Measurements from ENCODE around the gene MAN2B2.

MAN2B2 gene

GRCh38 chr4:6595897-6596537, 21.0 kb downstream of the MAN2B2 start:
- DNase-seq = no peak

GRCh38 chr4:6596948-6597347, 22.0 kb downstream of the MAN2B2 start:
- DNase-seq = no peak

GRCh38 chr4:6598127-6598526, 23.1 kb downstream of the MAN2B2 start:
- no peak for DNase-seq

DNA sequence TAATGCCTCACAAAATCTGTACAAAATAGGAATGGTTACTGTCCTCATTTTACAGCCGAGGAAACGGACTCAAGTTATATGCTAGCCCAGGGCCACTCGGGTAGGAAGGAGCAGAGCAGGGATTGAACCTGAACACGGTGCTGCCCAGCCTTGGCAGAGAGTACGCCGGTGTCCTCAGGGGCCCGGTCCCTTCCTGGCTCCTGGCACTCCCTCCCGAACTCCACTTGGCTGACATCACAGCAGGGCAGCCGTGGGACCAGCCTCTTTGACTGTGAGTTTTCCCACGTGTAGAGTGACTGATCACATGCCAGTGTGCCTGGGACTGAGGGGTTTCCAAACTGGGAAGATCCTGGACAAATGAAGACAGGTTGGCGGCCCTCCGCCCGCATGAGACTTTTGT, 23.7 kb downstream of the MAN2B2 start:
- DNase-seq = no peak

GRCh38 chr4:6601661-6602250, 26.8 kb downstream of the MAN2B2 start:
- no peak for DNase-seq

- no peak for DNase-seq
These were observed 27.3 kb downstream of the MAN2B2 start for GRCh38 chr4:6602289-6602688.

GRCh38 chr4:6603128-6603527, 28.1 kb downstream of the MAN2B2 start:
- no peak for DNase-seq

- DNase-seq = no peak
These were observed 30.1 kb downstream of the MAN2B2 start for GRCh38 chr4:6605114-6605513.

DNA sequence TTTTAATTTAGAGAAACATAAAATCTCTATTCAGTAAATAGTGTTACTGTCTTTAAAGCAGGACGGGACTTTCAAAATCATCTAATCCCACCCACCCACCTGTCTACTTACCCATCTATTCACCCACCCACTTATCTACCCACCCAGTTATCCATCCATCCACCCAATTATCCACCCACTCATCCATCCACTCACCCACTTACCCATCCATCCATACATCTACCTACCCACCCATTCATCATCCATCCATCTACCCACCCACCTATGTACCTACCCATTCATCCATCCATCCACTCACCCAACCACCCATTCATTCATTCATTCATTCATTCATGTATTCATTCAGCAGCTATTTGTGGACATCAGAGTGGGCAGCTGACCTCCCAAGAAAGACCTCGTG, 30.6 kb downstream of the MAN2B2 start:
- DNase-seq = no peak

DNA sequence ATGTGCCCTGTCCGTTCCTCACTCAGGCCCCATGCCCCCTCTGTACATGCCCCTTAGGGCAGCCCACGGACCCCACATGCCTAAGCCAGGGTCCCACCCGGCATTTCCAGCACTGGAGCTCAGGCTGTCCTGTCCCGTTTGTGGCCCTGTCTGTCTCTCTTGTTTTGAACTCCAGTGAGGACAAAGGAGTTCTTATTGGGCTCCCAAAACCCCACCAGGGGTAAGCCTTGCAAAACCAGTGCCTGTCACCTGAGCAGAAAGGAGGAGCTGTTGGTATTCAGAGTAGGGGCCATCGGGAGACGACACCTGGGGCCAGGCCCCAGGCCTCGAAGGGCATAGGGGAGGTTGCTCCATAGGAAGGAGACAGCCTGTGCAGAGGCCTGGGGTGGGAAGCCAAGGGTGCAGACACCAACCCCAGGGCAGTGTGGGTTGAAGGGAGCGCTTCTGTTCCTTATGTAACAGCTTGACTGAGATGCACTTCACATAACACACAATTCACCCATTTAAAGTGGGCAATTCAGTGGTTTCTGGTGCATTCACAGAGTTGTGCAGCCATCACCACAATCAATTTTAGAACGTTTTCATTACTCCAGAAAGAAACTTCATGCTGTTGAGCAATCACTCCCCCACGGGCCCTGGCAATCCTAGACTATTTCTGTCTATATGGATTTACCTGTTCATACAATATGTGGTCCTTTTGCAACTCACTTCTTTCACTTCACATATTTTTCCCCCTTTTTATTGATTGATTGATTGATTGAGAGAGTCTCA, 31.7 kb downstream of the MAN2B2 start:
- no peak for DNase-seq

DNA sequence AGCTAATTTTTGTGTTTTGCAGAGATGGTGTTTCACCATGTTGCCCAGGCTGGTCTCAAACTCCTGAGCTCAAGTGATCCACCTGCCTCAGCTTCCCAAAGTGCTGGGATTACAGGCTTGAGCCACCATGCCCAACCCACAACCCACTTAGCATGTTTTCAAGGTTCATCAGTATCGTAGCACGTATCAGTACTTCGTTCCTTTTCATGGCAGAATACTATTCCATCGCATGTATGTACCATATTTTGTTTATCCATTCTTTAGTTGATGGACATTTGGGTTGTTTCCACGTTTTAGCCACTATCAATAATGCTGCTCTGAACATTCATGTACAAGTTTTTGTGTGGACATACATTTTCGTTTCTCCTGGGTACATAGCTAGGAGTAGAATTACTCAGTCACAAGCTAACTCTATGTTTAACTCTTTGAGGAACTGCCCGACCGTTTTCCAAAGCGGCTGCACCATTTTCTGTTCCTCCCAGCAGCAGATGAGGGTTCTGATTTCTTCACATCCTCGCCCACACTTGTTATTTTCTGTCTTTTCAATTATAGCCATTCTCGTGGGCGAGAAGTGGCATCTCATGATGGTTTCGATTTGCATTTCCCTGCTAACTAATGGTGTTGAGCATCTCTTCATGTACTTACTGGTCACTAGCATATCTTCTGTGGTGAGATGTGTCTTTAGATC, 32.5 kb downstream of the MAN2B2 start:
- DNase-seq = no peak

DNA sequence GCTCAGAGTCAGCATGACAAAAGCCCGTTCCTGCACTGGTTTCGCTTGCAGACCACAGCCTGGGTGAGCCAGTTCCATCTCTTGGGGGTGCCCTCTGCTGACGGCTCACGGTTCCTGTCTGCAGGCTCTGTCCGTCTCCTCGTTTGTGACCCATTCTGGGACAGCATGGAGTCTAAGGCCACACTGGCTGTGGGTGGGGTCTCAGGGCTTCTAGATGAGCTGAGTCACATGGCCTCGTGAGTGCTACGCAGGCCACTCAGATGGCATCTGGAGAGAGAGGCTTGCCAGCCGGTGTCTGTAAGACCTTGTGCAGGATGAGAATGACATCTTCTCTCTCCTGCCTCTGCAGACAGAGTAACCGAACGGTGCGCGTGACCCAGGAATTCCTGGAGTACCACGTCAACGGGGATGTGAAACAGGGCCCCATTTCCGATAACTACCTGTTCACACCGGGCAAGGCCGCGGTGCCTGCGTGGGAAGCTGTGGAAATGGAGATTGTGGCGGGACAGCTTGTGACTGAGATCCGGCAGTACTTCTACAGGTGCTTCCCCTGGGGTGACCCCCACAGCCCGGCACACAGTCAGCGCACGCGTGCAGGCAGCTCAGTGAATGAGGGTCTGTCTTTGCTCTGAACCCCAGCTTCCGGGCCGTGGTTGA, 33.9 kb downstream of the MAN2B2 start:
- DNase-seq = no peak

- DNase-seq = no peak
These were observed 34.6 kb downstream of the MAN2B2 start for GRCh38 chr4:6609415-6610079.

- no peak for DNase-seq
These were observed 36.0 kb downstream of the MAN2B2 start for GRCh38 chr4:6610856-6611430.

- no peak for DNase-seq
These were observed 38.1 kb downstream of the MAN2B2 start for GRCh38 chr4:6612961-6613675.

DNA sequence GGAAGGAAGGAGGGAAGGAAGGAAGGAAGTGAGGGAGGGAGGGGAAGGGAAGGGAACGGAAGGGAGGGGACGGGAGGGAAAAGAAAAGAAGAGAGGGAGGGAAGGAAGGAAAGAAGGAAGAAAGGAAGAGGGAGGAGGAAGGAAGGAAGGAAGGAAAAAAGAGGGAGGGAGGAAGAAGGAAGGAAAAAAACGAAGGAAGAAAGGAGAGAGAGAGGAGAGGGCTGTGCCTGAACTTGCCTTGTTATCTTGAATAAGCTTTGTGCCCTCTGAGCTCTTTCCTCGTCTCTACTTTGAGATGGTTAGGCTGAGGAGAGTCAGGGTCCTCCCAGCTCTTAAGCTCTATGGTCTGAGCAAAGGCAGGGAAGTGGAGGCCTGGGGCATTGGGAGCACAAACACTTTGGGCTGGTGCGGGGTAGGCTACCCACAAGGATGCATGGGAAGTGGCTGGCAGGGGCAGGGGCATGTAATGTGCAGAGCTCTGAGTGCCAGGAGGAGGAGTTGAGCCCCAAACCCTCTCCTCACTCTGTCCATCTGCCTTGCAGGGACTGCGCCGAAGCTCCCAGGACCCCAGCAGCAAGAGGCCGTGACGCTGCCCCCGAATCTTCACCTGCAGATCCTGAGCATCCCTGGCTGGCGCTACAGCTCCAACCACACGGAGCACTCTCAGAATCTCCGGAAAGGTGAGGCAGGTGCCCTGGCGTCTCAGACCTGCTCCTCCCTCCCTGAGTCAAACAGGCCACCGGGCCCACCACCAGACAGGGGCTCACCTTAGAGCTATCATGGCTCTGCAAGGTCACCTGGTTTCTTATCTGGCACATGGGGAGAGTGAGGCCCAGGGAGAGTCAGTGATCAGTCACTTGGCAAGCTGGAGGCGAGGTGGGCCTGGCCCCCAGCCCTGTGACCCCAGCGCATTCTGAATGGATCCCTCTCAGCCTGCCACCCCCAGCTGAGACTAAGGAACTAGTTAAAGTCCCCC, 39.0 kb downstream of the MAN2B2 start:
- DNase-seq = no peak

DNA sequence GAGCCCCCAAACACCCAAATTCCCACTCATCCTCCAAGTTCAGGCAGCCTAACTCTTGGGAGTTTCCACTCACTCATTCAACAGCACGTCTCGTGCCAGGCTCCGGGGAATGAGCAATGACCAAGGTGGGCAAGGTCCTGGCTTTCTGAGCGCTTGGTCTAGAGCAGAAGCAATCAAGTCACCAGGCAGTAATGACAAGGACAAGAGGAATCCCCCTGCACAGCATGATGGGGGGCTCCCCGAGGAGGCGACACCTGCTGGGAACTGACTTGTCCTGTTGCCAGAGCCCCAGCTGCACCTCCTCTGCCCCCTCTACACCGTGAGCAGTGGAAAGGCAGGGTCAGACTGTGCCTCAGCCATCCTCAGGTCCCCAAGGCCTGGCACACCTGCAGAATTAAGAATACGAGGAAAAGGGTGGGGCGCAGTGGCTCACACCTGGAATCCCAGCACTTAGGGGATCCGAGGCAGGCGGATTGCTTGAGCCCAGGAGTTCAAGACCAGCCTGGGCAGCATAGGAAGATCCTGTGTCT, 39.8 kb downstream of the MAN2B2 start:
- DNase-seq = no peak

DNA sequence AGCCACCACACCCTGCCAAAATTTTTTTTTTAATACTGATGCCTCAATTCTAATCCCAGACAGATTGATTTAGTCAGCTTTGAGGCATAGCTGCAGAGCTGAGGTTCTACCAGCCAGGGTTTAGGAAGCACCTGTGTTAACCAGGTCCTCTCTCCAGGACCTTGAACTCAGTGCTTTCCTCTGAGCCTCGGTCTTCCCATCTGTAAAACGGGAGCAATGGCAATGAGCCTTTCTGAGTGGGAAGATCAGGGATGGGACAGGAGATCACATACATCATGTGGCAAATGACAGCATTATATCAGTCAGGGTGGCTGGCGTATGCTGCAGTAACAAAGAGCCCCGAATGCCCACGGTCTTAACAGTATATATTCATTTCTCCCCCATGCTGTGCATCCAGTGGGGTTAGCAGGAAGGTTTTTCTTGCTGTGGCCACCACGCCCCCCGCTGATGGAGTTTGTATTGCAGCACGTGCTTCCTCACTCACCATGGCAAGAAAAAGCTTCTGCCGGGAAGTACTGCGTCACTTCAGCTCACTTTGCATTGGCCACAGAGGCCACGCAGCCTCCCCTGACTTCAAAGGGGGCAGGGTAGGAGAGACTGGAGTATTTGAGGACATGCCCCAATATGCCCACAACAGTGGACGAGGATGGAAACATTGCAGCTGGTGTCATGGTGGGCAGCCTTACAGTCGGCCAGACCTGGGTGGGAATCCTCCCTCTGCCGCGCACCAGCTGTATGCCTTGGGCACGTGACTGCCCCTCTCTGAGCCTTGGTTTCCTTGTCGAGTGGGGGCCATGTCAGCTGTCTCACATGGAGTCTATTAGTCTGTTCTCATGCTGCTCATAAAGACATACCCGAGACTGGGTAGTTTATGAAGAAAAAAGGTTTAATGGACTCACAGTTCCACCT, 41.4 kb downstream of the MAN2B2 start:
- no peak for DNase-seq

- no peak for DNase-seq
These were observed 42.3 kb downstream of the MAN2B2 start for GRCh38 chr4:6617246-6617645.
